Naive B cell (primary cell): ENCODE results near the gene MEIS1. TPM values are rescaled to one million over a fixed set of nuclear protein-coding genes. Genes with fewer than 3 reads are reported as not detected.

Source experiments
- ATAC-seq, 2 donors: fragments of 150-1000 bp; cut with Tn5 transposase; 2 replicates each; pipeline ENCODE4 v1.10.0; 2021; ENCODE audit warnings: low read depth in 2 of 2, mild to moderate bottlenecking in 2 of 2, moderate library complexity in 2 of 2
- DNase-seq: peaks from one replicate; pipeline ENCODE4 v3.0.0; 2022
- H3K27ac Mint-ChIP-seq, 6 donors: one replicate each; pipeline ENCODE4 v1.8.0; 2020 to 2022; ENCODE audit warnings: mild to moderate bottlenecking in 6 of 6, mixed read lengths in 6 of 6, moderate library complexity in 5 of 6, inconsistent platforms in 2 of 6
- H3K27me3 Mint-ChIP-seq, 3 donors: one replicate each; pipeline ENCODE4 v1.8.0; 2021 to 2022; ENCODE audit warnings: mixed read lengths in 3 of 3, mild to moderate bottlenecking in 1 of 3
- H3K36me3 Mint-ChIP-seq, 2 donors: one replicate each; pipeline ENCODE4 v1.8.0; 2020 to 2022; ENCODE audit warnings: mixed read lengths in 2 of 2, inconsistent platforms in 1 of 2, mild to moderate bottlenecking in 1 of 2
- H3K4me1 Mint-ChIP-seq, 3 donors: one replicate each; pipeline ENCODE4 v1.8.0; 2020 to 2022; ENCODE audit warnings: mixed read lengths in 3 of 3, inconsistent platforms in 1 of 3, mild to moderate bottlenecking in 1 of 3, moderate library complexity in 1 of 3
- H3K4me3 Mint-ChIP-seq, 8 donors: one replicate each; pipeline ENCODE4 v1.8.0; 2020 to 2022; ENCODE audit warnings: mild to moderate bottlenecking in 8 of 8, mixed read lengths in 8 of 8, moderate library complexity in 8 of 8, inconsistent platforms in 2 of 8
- H3K9me3 Mint-ChIP-seq, 7 donors: one replicate each; pipeline ENCODE4 v1.8.0; 2020 to 2022; ENCODE audit warnings: mixed read lengths in 7 of 7, mild to moderate bottlenecking in 5 of 7, inconsistent platforms in 2 of 7, moderate library complexity in 1 of 7
- polyA plus RNA-seq, 6 donors: library from polyadenylated mRNA; unstranded; fragments of 300-500 nt; fragmentation: Illumina TruSeq; gene quantifications; one replicate each; pipeline ENCODE4 v1.2.3, GENCODE V29; 2021; ENCODE audit warnings: low read depth in 6 of 6

Gene MEIS1
- polyA plus RNA-seq, 6 donors from 2014 or later: 0.56 to 1.9 (median 0.90) TPM; not detected in 3

DNA sequence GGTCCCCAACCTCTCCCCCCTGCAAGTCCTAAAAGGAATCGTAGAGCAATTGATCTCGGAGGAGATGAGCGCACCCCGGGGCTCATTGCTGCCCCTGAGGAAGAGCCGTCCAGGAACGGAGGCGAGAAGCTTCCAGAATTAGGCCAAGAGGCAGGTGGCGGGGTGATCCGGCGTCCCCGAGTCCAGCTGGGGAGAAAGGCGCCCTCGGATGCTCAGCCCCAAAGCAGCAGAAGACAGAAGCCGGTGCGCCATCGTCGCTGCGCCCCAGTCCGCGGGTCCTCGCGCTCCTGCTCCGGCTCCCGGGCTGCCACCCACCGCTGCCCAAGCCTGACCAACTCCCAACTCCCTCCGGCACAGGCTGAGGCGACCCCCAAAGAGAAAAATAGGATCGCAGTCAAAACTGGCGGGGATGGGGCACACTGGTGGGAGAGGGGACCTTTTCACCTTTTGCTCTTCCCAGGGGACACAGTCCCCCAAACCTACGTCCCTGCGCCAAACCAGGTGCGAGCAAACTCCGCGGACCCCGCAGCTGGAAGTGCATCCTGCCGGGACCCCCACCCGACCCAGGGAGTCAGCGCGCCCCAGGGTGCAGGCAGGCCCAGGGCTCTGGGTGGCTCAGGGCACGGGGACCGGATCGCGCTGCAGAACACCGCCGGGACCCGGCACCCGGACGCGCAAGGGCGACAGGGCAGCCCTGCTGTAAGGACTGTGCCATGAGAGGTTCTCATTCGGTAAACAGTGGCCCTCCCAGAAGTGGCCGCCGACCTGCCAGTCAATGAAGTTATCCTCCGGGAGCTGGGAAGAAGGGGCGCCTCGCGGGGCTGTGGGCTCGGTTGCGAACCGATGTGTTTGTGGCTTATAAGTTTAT is 8.4 kb upstream of the MEIS1 start:
- H3K27ac Mint-ChIP-seq: no peak overlapping the region
- no peak for ATAC-seq
- H3K4me1 Mint-ChIP-seq: peaks cover 0 to 6% (median 4%) of the 10 kb centered on the region in 3 donors
- DNase-seq: no peak
- H3K36me3 Mint-ChIP-seq: no peaks in the 10 kb centered on the region
- peak overlapping the region in 1 of 8 donors; percentile 44 for H3K4me3 Mint-ChIP-seq
- peaks cover 0 to 3% (median 0%) of the 10 kb centered on the region in 7 donors for H3K9me3 Mint-ChIP-seq
- peaks cover 53 to 59% (median 55%) of the 10 kb centered on the region in 3 donors for H3K27me3 Mint-ChIP-seq

DNA sequence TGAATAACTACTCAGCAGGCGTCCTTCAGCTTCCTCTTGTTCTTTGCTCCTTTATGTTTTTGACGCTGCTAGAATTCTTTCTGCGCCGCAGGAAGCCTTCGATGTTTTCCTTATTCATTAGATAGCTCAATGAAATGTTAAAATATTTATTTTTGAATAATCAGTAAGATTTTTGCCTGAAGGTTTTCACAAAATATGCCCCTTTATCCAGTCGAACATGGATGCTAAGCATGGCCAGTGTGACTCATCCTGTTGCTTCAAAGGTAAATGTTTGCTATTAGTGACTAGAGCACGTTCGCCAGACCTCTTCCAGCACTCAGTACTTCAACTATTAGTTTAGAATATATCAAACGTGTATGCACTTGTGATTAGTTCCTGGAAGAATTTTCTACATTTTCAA is 7.6 kb upstream of the MEIS1 start:
- H3K4me1 Mint-ChIP-seq: peaks cover 1 to 10% (median 5%) of the 10 kb centered on the region in 3 donors
- H3K36me3 Mint-ChIP-seq: no peaks in the 10 kb centered on the region
- H3K27ac Mint-ChIP-seq: no peak overlapping the region
- H3K27me3 Mint-ChIP-seq: peaks cover 55 to 60% (median 60%) of the 10 kb centered on the region in 3 donors
- ATAC-seq (no peak), DNase-seq (no peak)
- peaks cover 0 to 3% (median 0%) of the 10 kb centered on the region in 7 donors for H3K9me3 Mint-ChIP-seq
- peak overlapping the region in 1 of 8 donors; percentile 9 for H3K4me3 Mint-ChIP-seq

GRCh38 chr2:66428986-66429612 is 5.8 kb upstream of the MEIS1 start:
- H3K4me1 Mint-ChIP-seq: peaks cover 19 to 25% (median 19%) of the 10 kb centered on the region in 3 donors
- H3K27me3 Mint-ChIP-seq: peaks cover 64 to 73% (median 72%) of the 10 kb centered on the region in 3 donors
- no peaks in the 10 kb centered on the region for H3K36me3 Mint-ChIP-seq
- peaks cover 0 to 3% (median 0%) of the 10 kb centered on the region in 7 donors for H3K9me3 Mint-ChIP-seq
- H3K4me3 Mint-ChIP-seq: no peak overlapping the region
- no peak overlapping the region for H3K27ac Mint-ChIP-seq
- DNase-seq: no peak
- ATAC-seq: no peak

DNA sequence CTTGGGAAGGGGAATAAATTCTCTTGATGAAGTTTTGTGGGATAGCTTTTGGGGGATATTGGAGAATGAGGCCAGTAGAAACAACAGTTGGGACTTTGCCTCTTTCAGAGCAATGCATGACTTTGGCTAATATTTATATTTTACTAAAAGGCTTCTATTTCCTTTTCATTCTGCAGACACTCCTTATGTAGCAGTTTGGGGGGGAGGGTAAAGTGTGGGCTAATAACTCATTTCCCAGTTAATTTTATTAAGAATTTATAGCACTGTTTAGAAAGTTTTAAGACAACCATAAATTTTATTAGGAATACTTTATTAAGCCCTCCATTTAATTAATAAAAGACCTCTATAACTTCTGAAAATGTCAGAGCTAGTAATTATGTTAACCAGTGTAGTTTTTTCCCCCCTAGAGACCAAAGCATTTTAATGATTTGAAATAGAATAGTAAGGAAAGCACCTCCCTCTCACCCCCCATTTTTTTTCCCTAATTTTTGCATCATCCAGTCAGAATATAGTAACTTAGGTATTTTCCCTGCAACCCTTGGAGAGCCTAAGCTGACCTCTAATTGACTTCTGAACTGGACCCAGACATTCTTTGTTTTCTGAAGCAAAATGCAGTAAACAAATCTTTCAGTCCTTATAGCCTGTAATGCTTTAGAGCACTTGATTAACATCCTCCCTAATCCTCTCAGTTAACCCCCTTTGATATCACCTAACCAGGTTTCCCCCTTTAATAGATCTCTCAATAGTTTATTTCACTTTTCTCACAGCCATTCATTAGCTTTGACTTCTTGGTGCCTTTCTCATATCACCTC is 5.0 kb upstream of the MEIS1 start:
- no peak overlapping the region for H3K27ac Mint-ChIP-seq
- H3K9me3 Mint-ChIP-seq: peaks cover 0 to 3% (median 0%) of the 10 kb centered on the region in 7 donors
- H3K27me3 Mint-ChIP-seq: peaks cover 66 to 75% (median 73%) of the 10 kb centered on the region in 3 donors
- peaks cover 0 to 8% of the 10 kb centered on the region in 2 donors for H3K36me3 Mint-ChIP-seq
- H3K4me1 Mint-ChIP-seq: peaks cover 24 to 32% (median 27%) of the 10 kb centered on the region in 3 donors
- no peak for DNase-seq
- ATAC-seq: no peak
- no peak overlapping the region for H3K4me3 Mint-ChIP-seq

GRCh38 chr2:66430505-66431273 is 4.2 kb upstream of the MEIS1 start:
- ATAC-seq (no peak), DNase-seq (no peak)
- Mint-ChIP-seq H3K27ac (peak overlapping the region in 1 of 6 donors; percentile 1), H3K4me3 (no peak overlapping the region), H3K9me3 (no peaks in the 10 kb centered on the region), H3K36me3 (peaks cover 0 to 8% of the 10 kb centered on the region in 2 donors), H3K4me1 (peaks cover 25 to 35% (median 35%) of the 10 kb centered on the region in 3 donors), H3K27me3 (peaks cover 66 to 75% (median 73%) of the 10 kb centered on the region in 3 donors)

DNA sequence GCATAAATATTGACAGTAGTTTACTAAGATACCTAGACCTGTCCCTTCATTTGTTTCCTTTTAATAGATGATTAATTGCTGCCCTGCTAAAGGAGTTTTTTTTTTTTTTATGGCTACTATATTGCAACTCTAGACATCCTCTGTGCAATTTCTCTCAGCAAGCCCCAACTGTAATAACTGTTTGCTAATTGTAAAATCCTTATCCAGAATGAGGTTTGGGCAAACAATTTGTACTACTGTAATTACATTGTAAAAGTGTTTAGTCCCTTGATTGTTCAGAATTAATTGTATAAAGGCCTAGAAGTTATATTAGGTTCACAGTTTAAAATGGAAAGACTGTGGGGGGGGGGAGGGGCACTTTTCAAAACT is 3.7 kb upstream of the MEIS1 start:
- H3K4me1 Mint-ChIP-seq: peaks cover 25 to 37% (median 36%) of the 10 kb centered on the region in 3 donors
- peak overlapping the region in 1 of 8 donors; percentile 1 for H3K4me3 Mint-ChIP-seq
- DNase-seq: no peak
- H3K36me3 Mint-ChIP-seq: peaks cover 0 to 8% of the 10 kb centered on the region in 2 donors
- no peak for ATAC-seq
- peaks cover 68 to 71% (median 70%) of the 10 kb centered on the region in 3 donors for H3K27me3 Mint-ChIP-seq
- H3K27ac Mint-ChIP-seq: no peak overlapping the region
- no peaks in the 10 kb centered on the region for H3K9me3 Mint-ChIP-seq

- H3K9me3 Mint-ChIP-seq: no peaks in the 10 kb centered on the region
- peak overlapping the region in 1 of 6 donors; percentile 32 for H3K27ac Mint-ChIP-seq
- ATAC-seq (no peak), DNase-seq (no peak)
- peak overlapping the region in 7 of 8 donors; percentile 22 to 91 (median 65) for H3K4me3 Mint-ChIP-seq
- H3K27me3 Mint-ChIP-seq: peaks cover 70 to 78% (median 71%) of the 10 kb centered on the region in 3 donors
- peaks cover 0 to 8% of the 10 kb centered on the region in 2 donors for H3K36me3 Mint-ChIP-seq
- peaks cover 25 to 41% (median 37%) of the 10 kb centered on the region in 3 donors for H3K4me1 Mint-ChIP-seq
Measured at GRCh38 chr2:66431846-66432587, 2.9 kb upstream of the MEIS1 start.

DNA sequence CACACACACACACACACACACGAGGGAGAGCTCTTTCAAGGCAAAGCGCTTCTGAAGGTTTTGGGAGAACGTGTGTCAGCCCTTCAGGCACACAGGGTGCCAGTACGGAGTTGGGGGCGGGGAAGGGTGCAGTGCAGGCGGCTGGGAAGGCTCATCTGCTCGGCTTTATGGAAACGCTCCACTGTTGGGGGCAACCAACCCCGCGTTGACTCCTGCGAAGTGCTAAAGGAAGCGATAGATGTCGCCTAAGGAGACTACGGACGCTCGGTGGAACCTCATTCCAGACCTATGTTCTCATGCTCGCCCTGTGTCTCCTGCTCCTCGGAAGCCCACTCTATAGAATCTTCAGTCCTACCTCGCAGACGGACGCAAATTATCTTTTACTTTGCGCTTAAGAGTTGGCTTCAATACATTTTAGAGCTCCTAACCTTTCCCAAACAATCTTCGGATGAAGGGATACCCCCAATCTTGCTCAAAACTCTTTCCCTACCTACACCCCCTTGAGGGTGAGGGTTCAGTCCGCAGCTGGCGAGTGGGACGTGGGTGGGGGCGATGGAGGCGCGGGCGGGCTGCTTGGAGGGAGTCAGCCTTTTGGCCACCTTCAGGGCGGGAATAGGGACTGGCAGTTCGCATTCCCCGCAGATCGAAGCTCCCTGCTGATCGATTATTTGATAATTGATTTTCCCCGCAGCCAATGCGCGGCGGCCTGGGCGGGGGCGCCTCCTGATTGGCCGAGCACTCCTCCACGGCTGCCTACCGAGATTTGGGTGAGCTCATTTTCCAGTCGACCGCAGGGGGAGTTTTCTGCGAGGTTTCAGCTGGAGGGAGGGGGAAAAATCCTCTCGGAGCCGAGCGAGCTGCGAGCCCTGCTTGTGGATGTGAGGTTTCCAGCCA is 1.9 kb upstream of the MEIS1 start:
- Mint-ChIP-seq H3K27me3 (peaks cover 74 to 80% (median 80%) of the 10 kb centered on the region in 3 donors), H3K4me1 (peaks cover 28 to 51% (median 42%) of the 10 kb centered on the region in 3 donors), H3K27ac (peak overlapping the region in 2 of 6 donors; percentile 32), H3K4me3 (peak overlapping the region; percentile 78 to 92 (median 88)), H3K9me3 (peaks cover 0 to 2% (median 0%) of the 10 kb centered on the region in 7 donors), H3K36me3 (peaks cover 0 to 8% of the 10 kb centered on the region in 2 donors)
- DNase-seq (no peak), ATAC-seq (peak; percentile 15 to 32)

DNA sequence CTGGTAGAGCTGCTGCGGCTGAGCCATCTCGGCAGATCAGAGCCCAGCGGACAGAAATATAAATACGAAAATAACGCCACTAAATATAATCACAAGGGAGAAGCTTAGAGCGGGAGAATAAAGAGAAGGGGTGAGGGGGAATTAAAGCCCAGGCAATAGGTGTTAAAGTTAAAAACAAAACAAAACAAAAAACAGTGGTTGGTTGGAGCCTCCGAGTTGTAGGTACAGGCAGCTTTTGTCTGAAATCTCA is 1.3 kb upstream of the MEIS1 start:
- H3K36me3 Mint-ChIP-seq: peaks cover 0 to 8% of the 10 kb centered on the region in 2 donors
- H3K27me3 Mint-ChIP-seq: peaks cover 77 to 84% (median 80%) of the 10 kb centered on the region in 3 donors
- H3K27ac Mint-ChIP-seq: no peak overlapping the region

GRCh38 chr2:66433945-66434678 is 813 bp upstream of the MEIS1 start:
- Mint-ChIP-seq H3K4me1 (peaks cover 28 to 54% (median 42%) of the 10 kb centered on the region in 3 donors), H3K9me3 (peaks cover 0 to 2% (median 0%) of the 10 kb centered on the region in 7 donors), H3K4me3 (peak overlapping the region; percentile 86 to 92 (median 90)), H3K36me3 (peaks cover 0 to 8% of the 10 kb centered on the region in 2 donors), H3K27me3 (peaks cover 75 to 82% (median 80%) of the 10 kb centered on the region in 3 donors), H3K27ac (no peak overlapping the region)
- ATAC-seq (peak in 1 of 2 donors; percentile 14), DNase-seq (no peak)

More for the DNA sequence above, 1.3 kb upstream of the MEIS1 start:
- no peak for DNase-seq
- ATAC-seq: no peak
- Mint-ChIP-seq H3K4me3 (peak overlapping the region; percentile 78 to 92 (median 88)), H3K9me3 (peaks cover 0 to 2% (median 0%) of the 10 kb centered on the region in 7 donors), H3K4me1 (peaks cover 28 to 54% (median 42%) of the 10 kb centered on the region in 3 donors)

- H3K27me3 Mint-ChIP-seq: peaks cover 82 to 86% (median 82%) of the 10 kb centered on the region in 3 donors
- H3K9me3 Mint-ChIP-seq: peaks cover 0 to 3% (median 0%) of the 10 kb centered on the region in 7 donors
- H3K27ac Mint-ChIP-seq: no peak overlapping the region
- ATAC-seq (no peak), DNase-seq (no peak)
- peaks cover 0 to 8% of the 10 kb centered on the region in 2 donors for H3K36me3 Mint-ChIP-seq
- peaks cover 38 to 65% (median 54%) of the 10 kb centered on the region in 3 donors for H3K4me1 Mint-ChIP-seq
- H3K4me3 Mint-ChIP-seq: peak overlapping the region; percentile 84 to 91 (median 89)
Measured at GRCh38 chr2:66435549-66435875, 587 bp downstream of the MEIS1 start.
